K562 (cell line): Measurements from ENCODE around the gene PAPOLB. TPM values are rescaled to one million over a fixed set of nuclear protein-coding genes. Genes with fewer than 3 reads are reported as not detected.

Experiments
- CEBPB ChIP-seq: fragments of 450-650 bp; IDR thresholded peaks from 2 replicates; pipeline ENCODE4 v1.6.1; 2016; ENCODE audit warnings: missing genetic modification characterization, missing compliant biosample characterization
- CREB3 ChIP-seq: fragments of 450-650 bp; conservative IDR thresholded peaks from 2 replicates; pipeline ENCODE4 v1.6.1; 2016; ENCODE audit warnings: missing genetic modification characterization, low read depth, mild to moderate bottlenecking, missing compliant biosample characterization, moderate library complexity
- ETV5 ChIP-seq: sonication (generic); formaldehyde crosslinking; IDR thresholded peaks from 2 replicates; pipeline ENCODE4 v1.4.0; 2020; ENCODE audit warnings: low read depth, mild to moderate bottlenecking, missing genetic modification reagents
- FOXK2 ChIP-seq, 2 experiments: fragments of 450-650 bp; IDR thresholded peaks in 1 of 2; conservative IDR thresholded peaks in 1 of 2; 2 replicates each; pipeline ENCODE4 v1.6.1; 2016; ENCODE audit warnings: low read depth in 2 of 2, mild to moderate bottlenecking in 1 of 2
- GTF2B ChIP-seq: IDR thresholded peaks from 2 replicates; pipeline ENCODE4 v1.6.1; 2011; ENCODE audit not compliant: insufficient read length; ENCODE audit errors: extremely low read depth
- IRF2 ChIP-seq: sonication (generic); formaldehyde crosslinking; IDR thresholded peaks from 2 replicates; pipeline ENCODE4 v1.8.1; 2022; ENCODE audit warnings: mild to moderate bottlenecking, missing genetic modification reagents
- KAT7 ChIP-seq: sonication (generic); formaldehyde crosslinking; IDR thresholded peaks from 2 replicates; pipeline ENCODE4 v1.8.0; 2022; ENCODE audit warnings: missing genetic modification reagents, mild to moderate bottlenecking, borderline replicate concordance
- MAFK ChIP-seq: IDR thresholded peaks from 2 replicates; pipeline ENCODE4 v1.6.1; 2011; ENCODE audit warnings: low read length, improper control_type of control experiment
- MTA1 ChIP-seq: fragments of 450-650 bp; IDR thresholded peaks from 2 replicates; pipeline ENCODE4 v1.6.1; 2017; ENCODE audit warnings: borderline replicate concordance
- NFIC ChIP-seq: fragments of 450-650 bp; IDR thresholded peaks from 2 replicates; pipeline ENCODE4 v1.6.1; 2017; ENCODE audit warnings: mild to moderate bottlenecking, inconsistent platforms
- RBFOX2 ChIP-seq: fragments of 200-400 bp; formaldehyde crosslinking; IDR thresholded peaks from 2 replicates; pipeline ENCODE4 v1.6.1; 2017; ENCODE audit warnings: low read depth, mild to moderate bottlenecking, low read length, moderate library complexity
- SIN3B ChIP-seq: fragments of 450-650 bp; IDR thresholded peaks from 2 replicates; pipeline ENCODE4 v1.6.1; 2017; ENCODE audit warnings: low read depth, mild to moderate bottlenecking, moderate library complexity
- SUPT5H ChIP-seq: fragments of 450-650 bp; IDR thresholded peaks from 2 replicates; pipeline ENCODE4 v1.6.1; 2016
- TBP ChIP-seq: optimal IDR thresholded peaks from 2 replicates; pipeline ENCODE3; 2011; ENCODE audit warnings: low read depth, low read length, improper control_type of control experiment
- ZBTB1 ChIP-seq: sonication (generic); formaldehyde crosslinking; IDR thresholded peaks from 2 replicates; pipeline ENCODE4 v1.8.1; 2023; ENCODE audit warnings: missing genetic modification reagents, low read depth, mild to moderate bottlenecking, borderline replicate concordance
- ZC3H11A ChIP-seq: IDR thresholded peaks from 2 replicates; pipeline ENCODE4 v1.6.1; 2012; ENCODE audit warnings: low read depth, low read length, improper control_type of control experiment
- ZC3H4 ChIP-seq: sonication (generic); formaldehyde crosslinking; IDR thresholded peaks from 2 replicates; pipeline ENCODE4 v1.9.0; 2021; ENCODE audit warnings: missing genetic modification reagents, borderline replicate concordance
- ZNF146 ChIP-seq: IDR thresholded peaks from one replicate; pipeline ENCODE4 v1.6.1; 2018; ENCODE audit warnings: missing compliant biosample characterization; ENCODE audit not compliant: unreplicated experiment
- ZNF324 ChIP-seq: fragments of 250-450 bp; sonication (Bioruptor Pico); IDR thresholded peaks from 2 replicates; pipeline ENCODE4 v1.4.0; 2020; ENCODE audit warnings: mild to moderate bottlenecking
- ZNF644 ChIP-seq: fragments of 200-800 bp; sonication (Bioruptor generic); IDR thresholded peaks from 2 replicates; pipeline ENCODE4 v1.6.1; 2016; ENCODE audit warnings: low read depth, missing genetic modification characterization, missing compliant biosample characterization
- polyA plus RNA-seq, 8 experiments: library from polyadenylated mRNA; depleted of rRNA in 4 of 8; stranded (reverse) in 5 of 8; unstranded in 3 of 8; fragments of >200 nt; fragmentation: Nextera tagmentation in 2 of 8; fragmentation: Illumina TruSeq in 1 of 8; extraction: Ambion mirVana in 2 of 8; extraction: Trizol in 1 of 8; gene quantifications; 2 replicates each; pipeline versions ENCODE4 v1.2.1 to v1.2.3, GENCODE V29; 2011 to 2014; ENCODE audit warnings: inconsistent platforms in 1 of 8, missing spikeins in 1 of 8
- total RNA-seq, 7 experiments: library from RNA; depleted of rRNA in 6 of 7; stranded (reverse); fragments of >200 nt in 6 of 7; fragmentation: Illumina TruSeq in 2 of 7; extraction: Trizol in 2 of 7; gene quantifications; 2 replicates each; pipeline versions ENCODE4 v1.2.1 to v1.2.3, GENCODE V29; 2011 to 2021; ENCODE audit warnings: low replicate concordance in 1 of 7
- TF ChIP-seq, protein P1 (sequence below): fragments of 250-450 bp; sonication (Bioruptor Pico); IDR thresholded peaks from 2 replicates; pipeline ENCODE4 v1.9.0; 2021; ENCODE audit warnings: mild to moderate bottlenecking, inconsistent platforms
- TF ChIP-seq, protein P2 (sequence below), 2 experiments: IDR thresholded peaks; 2 replicates each; pipeline ENCODE4 v1.6.1; 2012; ENCODE audit warnings: improper control_type of control experiment in 2 of 2, low read depth in 2 of 2, low read length in 2 of 2, borderline replicate concordance in 1 of 2

PAPOLB gene
- total and polyA plus RNA-seq, 9 of the 15 experiments (the other 6 are each of a cell fraction or from before 2014, with no cell fraction given), result 0.04 to 0.33 (median 0.16) TPM; not detected in 4

GRCh38 chr7:4883372-4884144, 21.7 kb upstream of the PAPOLB start, which contains the start of gene RADIL (continued):
- no peak for TF ChIP-seq FOXK2 (conservative IDR thresholded peaks at IDR 0.05 in 1 of 2, IDR thresholded peaks at IDR 0.05 in 1 of 2; ENCODE audit: low read depth in 2 of 2)
- TF ChIP-seq ZC3H4 (CRISPR knock-in tag), result no peak
- TF ChIP-seq CEBPB (tag), result no peak
- TF ChIP-seq, protein P1, sequence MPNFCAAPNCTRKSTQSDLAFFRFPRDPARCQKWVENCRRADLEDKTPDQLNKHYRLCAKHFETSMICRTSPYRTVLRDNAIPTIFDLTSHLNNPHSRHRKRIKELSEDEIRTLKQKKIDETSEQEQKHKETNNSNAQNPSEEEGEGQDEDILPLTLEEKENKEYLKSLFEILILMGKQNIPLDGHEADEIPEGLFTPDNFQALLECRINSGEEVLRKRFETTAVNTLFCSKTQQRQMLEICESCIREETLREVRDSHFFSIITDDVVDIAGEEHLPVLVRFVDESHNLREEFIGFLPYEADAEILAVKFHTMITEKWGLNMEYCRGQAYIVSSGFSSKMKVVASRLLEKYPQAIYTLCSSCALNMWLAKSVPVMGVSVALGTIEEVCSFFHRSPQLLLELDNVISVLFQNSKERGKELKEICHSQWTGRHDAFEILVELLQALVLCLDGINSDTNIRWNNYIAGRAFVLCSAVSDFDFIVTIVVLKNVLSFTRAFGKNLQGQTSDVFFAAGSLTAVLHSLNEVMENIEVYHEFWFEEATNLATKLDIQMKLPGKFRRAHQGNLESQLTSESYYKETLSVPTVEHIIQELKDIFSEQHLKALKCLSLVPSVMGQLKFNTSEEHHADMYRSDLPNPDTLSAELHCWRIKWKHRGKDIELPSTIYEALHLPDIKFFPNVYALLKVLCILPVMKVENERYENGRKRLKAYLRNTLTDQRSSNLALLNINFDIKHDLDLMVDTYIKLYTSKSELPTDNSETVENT (CRISPR knock-in tag), result peak; percentile 58; the same call in 1 of the 2 replicates
- no peak for TF ChIP-seq ETV5 (CRISPR knock-in tag)
- no peak for TF ChIP-seq MTA1
- no peak for TF ChIP-seq MAFK
- no peak for TF ChIP-seq ZBTB1
- TF ChIP-seq ZNF324 (CRISPR knock-in tag), result no peak
- TF ChIP-seq ZNF146 (CRISPR knock-in tag), result no peak
- TF ChIP-seq ZNF644 (tag), result no peak
- TF ChIP-seq SIN3B, result 0 out of 2 replicates have a peak, but pooled peaks have one; percentile 39
- TF ChIP-seq TBP, result peak; percentile 95
- TF ChIP-seq GTF2B, result no peak
- no peak for TF ChIP-seq ZC3H11A
- no peak for TF ChIP-seq KAT7 (CRISPR knock-in tag)
- TF ChIP-seq, protein P2, sequence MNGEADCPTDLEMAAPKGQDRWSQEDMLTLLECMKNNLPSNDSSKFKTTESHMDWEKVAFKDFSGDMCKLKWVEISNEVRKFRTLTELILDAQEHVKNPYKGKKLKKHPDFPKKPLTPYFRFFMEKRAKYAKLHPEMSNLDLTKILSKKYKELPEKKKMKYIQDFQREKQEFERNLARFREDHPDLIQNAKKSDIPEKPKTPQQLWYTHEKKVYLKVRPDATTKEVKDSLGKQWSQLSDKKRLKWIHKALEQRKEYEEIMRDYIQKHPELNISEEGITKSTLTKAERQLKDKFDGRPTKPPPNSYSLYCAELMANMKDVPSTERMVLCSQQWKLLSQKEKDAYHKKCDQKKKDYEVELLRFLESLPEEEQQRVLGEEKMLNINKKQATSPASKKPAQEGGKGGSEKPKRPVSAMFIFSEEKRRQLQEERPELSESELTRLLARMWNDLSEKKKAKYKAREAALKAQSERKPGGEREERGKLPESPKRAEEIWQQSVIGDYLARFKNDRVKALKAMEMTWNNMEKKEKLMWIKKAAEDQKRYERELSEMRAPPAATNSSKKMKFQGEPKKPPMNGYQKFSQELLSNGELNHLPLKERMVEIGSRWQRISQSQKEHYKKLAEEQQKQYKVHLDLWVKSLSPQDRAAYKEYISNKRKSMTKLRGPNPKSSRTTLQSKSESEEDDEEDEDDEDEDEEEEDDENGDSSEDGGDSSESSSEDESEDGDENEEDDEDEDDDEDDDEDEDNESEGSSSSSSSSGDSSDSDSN (IDR thresholded peaks at IDR 0.05; ENCODE audit: borderline replicate concordance in 1 of 2, low read depth in 2 of 2, low read length in 2 of 2), result no peak
- TF ChIP-seq NFIC, result no peak
- TF ChIP-seq IRF2, result no peak
- TF ChIP-seq SUPT5H, result no peak
- TF ChIP-seq RBFOX2, result peak; percentile 71
- no peak for TF ChIP-seq CREB3 (tag)
